CMK (cell line): ENCODE measurements around the gene NOS3.

ENCODE experiments used
- DNase-seq: peaks from one replicate; pipeline ENCODE4 v3.0.0-alpha.2; 2010; ENCODE audit warnings: low read depth

Gene NOS3

GRCh38 chr7:150952331-150953050 lies 38.3 kb upstream of the NOS3 start:
- no peak for DNase-seq

DNA sequence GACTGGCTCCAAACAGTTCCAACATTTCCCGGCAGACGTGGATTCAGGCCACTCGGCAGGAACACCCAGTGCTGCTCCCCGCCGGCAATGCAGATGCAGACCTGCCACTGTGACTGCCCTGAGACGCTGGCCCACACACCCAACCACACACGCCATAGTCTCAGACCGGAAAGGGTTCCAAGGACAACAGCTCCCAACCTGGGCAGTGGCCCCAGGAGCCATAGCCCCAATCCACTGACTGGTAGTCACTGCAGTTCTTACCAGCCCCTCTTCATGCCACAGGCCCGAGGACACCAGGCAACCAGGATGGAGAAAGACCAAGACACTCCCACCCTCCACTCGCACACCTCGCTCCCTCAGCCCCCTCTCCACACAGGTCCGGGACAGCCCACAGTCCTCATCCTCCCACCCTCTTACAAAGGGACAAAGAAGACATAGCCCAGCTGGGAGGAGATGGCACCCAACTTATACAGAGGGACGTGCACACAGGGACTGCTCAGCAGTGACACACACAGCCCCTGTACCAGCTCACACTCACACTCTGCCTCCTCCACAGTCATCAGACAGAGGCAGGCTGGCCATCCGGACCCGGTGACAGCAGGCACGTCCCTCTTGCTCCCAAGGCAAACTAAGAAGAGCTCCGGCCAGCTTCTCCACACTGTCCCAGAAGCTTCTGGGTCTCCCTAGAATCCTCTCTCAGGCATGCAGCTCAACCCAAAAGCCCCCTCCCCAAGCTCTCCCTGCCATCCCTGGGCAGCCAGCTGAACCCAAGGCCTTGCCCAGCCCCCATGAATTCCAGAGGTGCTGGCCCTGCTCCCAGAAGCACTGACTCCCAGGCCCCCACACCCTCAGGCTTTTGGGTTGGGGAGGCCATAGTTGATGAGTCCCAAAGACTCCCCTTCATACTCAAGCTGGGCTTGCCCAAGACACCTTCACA lies 37.5 kb upstream of the NOS3 start:
- DNase-seq, result no peak

- no peak for DNase-seq
Measured at GRCh38 chr7:150954201-150954985, 36.4 kb upstream of the NOS3 start.

DNA sequence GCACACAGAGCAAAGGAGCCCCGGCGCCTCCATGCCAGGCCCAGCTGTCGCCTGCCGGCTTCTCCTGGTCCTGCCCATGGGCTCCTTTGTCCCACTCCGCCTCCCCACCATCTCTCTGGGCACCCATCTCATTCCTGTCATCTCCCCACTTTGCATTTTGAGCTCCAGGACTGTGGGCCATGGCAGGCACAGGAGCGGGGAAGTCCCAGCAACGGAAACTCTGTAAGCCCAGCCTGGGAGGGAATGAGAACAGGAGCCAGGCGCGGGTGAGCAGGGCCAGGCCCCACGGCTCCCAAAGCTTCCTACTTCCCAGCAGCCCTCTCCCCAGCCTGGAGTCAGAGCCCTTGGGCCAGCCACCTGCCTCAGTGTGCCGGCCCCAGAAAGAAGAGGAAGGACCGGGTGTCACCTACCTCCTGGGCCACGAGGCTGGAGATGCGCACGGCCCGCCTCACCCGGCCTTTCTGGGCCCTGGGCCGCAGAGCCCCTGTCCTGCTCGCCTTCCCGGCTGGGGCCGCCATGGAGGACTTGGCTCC lies 35.8 kb upstream of the NOS3 start:
- DNase-seq, result no peak

DNA sequence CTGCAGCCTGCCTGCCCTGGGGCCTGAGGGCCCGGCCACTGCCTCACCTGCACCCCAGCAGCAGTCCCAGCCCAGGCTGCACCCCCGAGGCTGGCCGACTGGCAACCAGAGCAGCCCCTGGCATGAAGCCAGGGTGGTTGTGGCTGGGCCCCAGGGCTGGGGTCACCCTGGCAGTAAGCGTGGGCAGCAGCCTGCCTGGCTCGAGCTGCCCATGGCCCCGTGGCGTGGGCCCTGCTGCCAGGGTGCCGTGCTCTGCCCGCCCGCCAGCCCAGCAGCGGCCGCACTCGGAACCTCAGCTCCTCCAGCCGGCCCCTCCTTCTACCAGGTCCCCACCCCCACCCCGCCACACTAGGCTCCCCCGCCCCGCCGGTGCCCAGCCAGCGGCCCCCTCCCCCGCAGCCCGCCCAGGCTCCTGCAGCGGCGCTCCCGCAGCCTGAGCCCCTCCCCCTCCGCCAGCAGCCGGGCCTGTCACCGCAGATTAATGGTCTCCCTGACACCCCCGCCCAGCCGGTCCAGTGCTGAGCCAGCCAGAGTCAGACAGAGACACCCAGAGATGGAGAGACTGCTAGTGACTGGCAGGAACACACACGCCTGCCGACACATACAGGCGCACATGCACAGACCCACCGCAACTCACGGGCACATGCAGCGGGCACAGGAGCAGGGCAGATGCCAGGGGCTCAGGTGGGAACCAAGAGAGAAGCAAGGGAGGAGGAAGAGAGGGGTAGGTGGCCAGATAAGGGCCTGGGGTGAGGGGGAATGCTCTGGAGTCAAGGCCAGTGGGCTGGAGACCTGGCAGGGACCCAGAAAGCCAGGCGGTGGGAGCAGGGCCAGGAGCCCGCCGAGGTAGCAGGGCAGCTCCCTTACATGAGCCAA lies 35.1 kb upstream of the NOS3 start:
- peak; percentile 74 for DNase-seq

GRCh38 chr7:150956395-150957132 lies 34.3 kb upstream of the NOS3 start:
- DNase-seq, result no peak

GRCh38 chr7:150957133-150958020 lies 33.4 kb upstream of the NOS3 start:
- no peak for DNase-seq

- no peak for DNase-seq
Measured at GRCh38 chr7:150958062-150958552, 32.7 kb upstream of the NOS3 start.

- DNase-seq, result no peak
Measured at GRCh38 chr7:150958597-150958996, 32.2 kb upstream of the NOS3 start.

- DNase-seq, result no peak
Measured at GRCh38 chr7:150959081-150959480, 31.7 kb upstream of the NOS3 start.

GRCh38 chr7:150959739-150960734 lies 30.8 kb upstream of the NOS3 start:
- DNase-seq, result no peak

DNA sequence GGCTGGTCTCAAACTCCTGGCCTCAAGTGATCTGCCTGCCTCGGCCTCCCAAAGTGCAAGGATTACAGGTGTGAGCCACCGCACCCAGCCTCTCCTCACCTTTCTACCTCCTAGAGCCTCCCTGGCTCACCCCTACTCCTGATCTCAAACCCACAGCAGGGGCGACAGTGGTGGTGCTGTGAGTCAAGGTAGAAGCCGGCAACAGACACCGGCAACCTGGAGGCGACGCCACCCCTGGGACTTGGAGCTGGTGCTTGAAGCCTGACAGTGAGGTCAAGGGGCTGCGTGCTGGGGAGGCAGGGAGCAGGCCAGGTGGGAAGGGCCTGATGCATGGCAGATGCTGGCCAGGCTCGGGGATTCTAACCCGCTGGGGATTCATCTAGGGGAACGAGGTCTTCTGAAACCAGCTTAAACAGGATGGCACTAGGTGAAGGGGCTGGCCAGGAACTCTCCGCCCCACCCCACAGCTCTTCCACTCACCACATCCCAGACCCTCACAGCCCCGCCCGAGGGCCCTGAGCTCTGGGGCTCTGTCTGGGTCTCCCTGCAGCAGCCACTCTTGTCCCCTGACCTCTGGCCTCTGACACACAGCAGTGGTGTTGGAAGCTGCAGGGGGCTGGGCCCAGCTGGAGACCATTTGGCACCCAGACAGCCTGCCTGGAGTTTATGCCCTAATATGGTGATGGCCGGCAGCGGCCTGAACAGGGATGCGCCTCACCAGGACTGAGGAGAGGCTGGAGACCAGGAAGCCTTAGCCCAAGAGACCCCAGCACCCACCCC lies 29.1 kb upstream of the NOS3 start:
- DNase-seq, result no peak

DNA sequence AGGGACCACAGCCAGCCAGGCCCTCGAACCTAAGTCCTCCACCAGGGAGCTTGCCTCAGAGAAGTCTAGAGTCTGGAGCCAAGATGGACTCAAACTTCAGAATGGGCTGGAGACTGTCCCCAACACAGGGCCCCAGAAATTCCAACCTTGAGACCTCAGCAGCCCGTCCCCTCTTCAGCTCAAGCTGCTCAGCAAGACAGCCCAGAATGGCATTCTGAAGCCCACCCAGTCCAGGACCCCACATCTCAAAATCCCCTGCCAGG lies 28.6 kb upstream of the NOS3 start:
- DNase-seq, result no peak

DNA sequence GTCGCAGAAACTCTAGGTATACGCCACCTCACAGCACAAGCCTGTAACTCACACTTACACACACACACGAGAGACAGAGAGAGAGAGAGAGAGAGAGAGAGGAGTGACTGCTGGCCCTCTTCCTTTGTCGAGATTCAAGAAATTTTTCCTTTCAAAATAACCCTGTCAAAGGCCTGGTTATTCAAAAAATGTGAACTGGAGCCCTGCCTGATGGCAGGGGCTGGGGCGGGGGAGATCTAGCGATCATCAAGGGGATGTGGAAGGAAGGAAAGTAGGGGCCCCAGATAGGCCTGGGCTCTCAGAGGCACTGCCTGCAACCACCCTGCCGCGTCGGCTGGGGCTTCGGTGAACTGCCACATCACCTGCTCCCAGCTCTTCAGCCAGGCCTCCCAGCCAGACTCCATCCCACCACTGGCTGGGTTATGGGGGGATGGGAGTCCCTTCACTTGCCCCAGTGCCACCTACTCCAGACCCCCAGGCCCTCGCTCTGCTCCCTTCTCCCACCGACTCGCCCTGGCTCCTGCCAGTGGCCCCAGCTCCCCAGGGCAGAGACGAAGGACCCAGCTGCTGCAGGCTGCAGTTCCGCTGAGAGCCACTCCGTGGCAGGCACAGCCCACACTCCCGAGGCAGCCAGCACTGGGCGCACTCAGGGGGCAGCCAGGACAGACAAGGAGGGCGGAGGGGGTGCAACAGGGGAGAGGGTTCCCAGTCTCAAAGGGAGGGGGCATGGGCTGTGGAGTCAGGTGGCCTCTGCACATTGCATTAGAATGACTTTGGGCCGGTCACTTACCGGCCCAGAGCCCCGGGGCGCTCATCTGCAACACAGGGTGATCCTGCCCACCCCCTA lies 28.0 kb upstream of the NOS3 start:
- DNase-seq, result no peak

GRCh38 chr7:150963707-150964559 lies 26.9 kb upstream of the NOS3 start:
- no peak for DNase-seq
